ENCODE measurements around the gene FLVCR2.
"Not testable (repeated sequence)": the region's sequence is repeated elsewhere in the genome, so short reads cannot be mapped to it uniquely, and the experiment has no call there.

Gene FLVCR2

DNA sequence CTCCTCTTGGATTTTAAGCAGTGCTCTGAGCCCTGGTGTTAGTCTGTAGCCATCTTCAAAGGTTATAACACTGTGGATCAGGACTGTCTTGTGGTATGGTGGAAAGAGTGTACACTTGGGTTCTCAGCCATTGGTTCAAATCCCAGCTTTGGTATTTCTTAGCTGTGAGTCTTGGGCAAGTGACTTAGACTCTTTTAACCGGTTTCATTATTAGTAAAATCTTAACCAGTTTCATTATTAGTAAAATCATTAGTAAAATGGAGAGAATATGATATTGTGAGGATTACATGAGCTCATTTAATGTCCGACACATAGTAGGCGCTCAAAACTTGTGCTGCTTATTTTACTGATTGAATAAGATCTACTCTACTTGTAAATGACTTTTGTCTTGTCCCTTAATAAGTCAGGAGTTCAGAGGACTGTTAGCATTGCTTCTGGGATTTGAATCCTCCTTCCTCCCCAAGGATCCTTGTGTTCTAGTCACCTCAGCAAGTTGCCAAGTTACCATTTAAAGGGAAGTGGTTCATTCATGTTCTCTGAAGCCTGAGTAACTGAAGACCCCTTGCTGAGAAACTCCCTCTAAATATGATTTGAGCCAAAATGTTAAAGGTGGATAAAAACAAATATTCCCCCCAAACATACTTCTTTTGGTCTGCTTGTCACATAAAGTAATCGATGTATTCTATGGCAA is 95.1 kb downstream of the FLVCR2 start:
- TF ChIP-seq, protein P1, sequence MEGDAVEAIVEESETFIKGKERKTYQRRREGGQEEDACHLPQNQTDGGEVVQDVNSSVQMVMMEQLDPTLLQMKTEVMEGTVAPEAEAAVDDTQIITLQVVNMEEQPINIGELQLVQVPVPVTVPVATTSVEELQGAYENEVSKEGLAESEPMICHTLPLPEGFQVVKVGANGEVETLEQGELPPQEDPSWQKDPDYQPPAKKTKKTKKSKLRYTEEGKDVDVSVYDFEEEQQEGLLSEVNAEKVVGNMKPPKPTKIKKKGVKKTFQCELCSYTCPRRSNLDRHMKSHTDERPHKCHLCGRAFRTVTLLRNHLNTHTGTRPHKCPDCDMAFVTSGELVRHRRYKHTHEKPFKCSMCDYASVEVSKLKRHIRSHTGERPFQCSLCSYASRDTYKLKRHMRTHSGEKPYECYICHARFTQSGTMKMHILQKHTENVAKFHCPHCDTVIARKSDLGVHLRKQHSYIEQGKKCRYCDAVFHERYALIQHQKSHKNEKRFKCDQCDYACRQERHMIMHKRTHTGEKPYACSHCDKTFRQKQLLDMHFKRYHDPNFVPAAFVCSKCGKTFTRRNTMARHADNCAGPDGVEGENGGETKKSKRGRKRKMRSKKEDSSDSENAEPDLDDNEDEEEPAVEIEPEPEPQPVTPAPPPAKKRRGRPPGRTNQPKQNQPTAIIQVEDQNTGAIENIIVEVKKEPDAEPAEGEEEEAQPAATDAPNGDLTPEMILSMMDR (IDR thresholded peaks at IDR 0.05; ENCODE audit: low read depth, low read length, missing control alignments): no peak
- no peak overlapping the region for H3K4me3 ChIP-seq (ENCODE audit: low read depth, low read length)
- DNase-seq (ENCODE audit: low read depth): peak; percentile 15

GRCh38 chr14:75675265-75675960 is 97.0 kb downstream of the FLVCR2 start:
- TF ChIP-seq, protein P1 (IDR thresholded peaks at IDR 0.05; ENCODE audit: low read depth, low read length, missing control alignments): peak; percentile 18
- no peak for DNase-seq (ENCODE audit: low read depth)
- no peak overlapping the region for H3K4me3 ChIP-seq (ENCODE audit: low read depth, low read length)

- DNase-seq (ENCODE audit: low read depth): no peak
- H3K4me3 ChIP-seq (ENCODE audit: low read depth, low read length): no peak overlapping the region
- TF ChIP-seq, protein P1 (IDR thresholded peaks at IDR 0.05; ENCODE audit: low read depth, low read length, missing control alignments): no peak
These were observed 107.5 kb downstream of the FLVCR2 start for GRCh38 chr14:75685910-75686309.

- no peak for DNase-seq (ENCODE audit: low read depth)
- TF ChIP-seq, protein P1 (IDR thresholded peaks at IDR 0.05; ENCODE audit: low read depth, low read length, missing control alignments): no peak
- no peak overlapping the region for H3K4me3 ChIP-seq (ENCODE audit: low read depth, low read length)
These were observed 110.6 kb downstream of the FLVCR2 start for GRCh38 chr14:75689012-75689411.

GRCh38 chr14:75690010-75690409 is 111.6 kb downstream of the FLVCR2 start:
- TF ChIP-seq, protein P1 (IDR thresholded peaks at IDR 0.05; ENCODE audit: low read depth, low read length, missing control alignments): no peak
- DNase-seq (ENCODE audit: low read depth): no peak
- no peak overlapping the region for H3K4me3 ChIP-seq (ENCODE audit: low read depth, low read length)

GRCh38 chr14:75695025-75695424 is 116.6 kb downstream of the FLVCR2 start:
- not testable (repeated sequence) for H3K4me3 ChIP-seq (ENCODE audit: low read depth, low read length); DNase-seq (ENCODE audit: low read depth)

DNA sequence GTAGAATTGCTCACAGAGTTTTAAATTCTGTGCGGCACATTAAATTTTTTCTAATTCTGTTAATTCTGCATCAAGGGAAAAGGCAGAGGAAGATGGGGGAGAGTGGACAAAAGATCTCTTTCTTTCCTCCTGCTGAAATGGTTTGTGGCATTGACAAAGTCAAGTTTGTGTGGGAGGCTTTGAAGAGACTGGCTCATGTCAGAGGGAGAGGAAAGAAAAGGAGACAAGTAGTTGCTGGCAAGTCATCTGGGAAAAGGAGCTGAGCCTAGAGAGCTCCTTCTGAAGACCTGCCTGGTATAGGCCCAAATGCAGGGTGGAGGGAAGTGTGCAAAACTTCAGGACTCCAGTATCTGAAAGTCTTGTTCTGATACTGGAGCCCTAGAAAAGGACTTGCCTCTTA is 119.0 kb downstream of the FLVCR2 start:
- DNase-seq (ENCODE audit: low read depth): no peak
- no peak overlapping the region for H3K4me3 ChIP-seq (ENCODE audit: low read depth, low read length)
- TF ChIP-seq, protein P1 (IDR thresholded peaks at IDR 0.05; ENCODE audit: low read depth, low read length, missing control alignments): no peak

Data from GM12864 (cell line).